Urinary bladder (tissue), 4 donors: ENCODE results near the gene KIAA1614. TPM values are rescaled to one million over a fixed set of nuclear protein-coding genes. Genes with fewer than 3 reads are reported as not detected.

Experiments used
- DNase-seq: peaks from one replicate; pipeline ENCODE4 v3.0.0-alpha.2; 2015; ENCODE audit errors: extremely low spot score
- H3K27ac ChIP-seq: one replicate; pipeline ENCODE4 v1.5.1; 2013; ENCODE audit warnings: low read depth, mild to moderate bottlenecking, moderate library complexity
- H3K36me3 ChIP-seq: one replicate; pipeline ENCODE4 v1.6.1; 2013; ENCODE audit warnings: mild to moderate bottlenecking, moderate library complexity; ENCODE audit not compliant: insufficient read depth
- H3K4me1 ChIP-seq: one replicate; pipeline ENCODE4 v1.6.1; 2013; ENCODE audit warnings: mild to moderate bottlenecking, moderate library complexity; ENCODE audit not compliant: insufficient read depth
- H3K4me3 ChIP-seq: one replicate; pipeline ENCODE4 v1.5.1; 2013; ENCODE audit warnings: low read depth, low read length
- WGBS: extraction: QIAGEN DNeasy Blood & Tissue Kit; methylation state at CpG from one replicate; pipeline ENCODE4 v1.1.7; 2013; 5-methylcytosine and 5-hydroxymethylcytosine counted together
- polyA plus RNA-seq: library from polyadenylated mRNA; stranded (reverse); fragments of 200-250 nt; gene quantifications from one replicate; pipeline ENCODE4 v1.2.3, GENCODE V29; 2013
- total RNA-seq: library from RNA; depleted of rRNA; stranded (reverse); fragments of >200 nt; gene quantifications from one replicate; pipeline ENCODE4 v1.2.3, GENCODE V29; 2014
- donor health status: healthy with polysubstance abuse.
- donor health status: healthy.

KIAA1614 gene
- total and polyA plus RNA-seq, 2 donors, result 5.8 to 16.6 TPM

DNA sequence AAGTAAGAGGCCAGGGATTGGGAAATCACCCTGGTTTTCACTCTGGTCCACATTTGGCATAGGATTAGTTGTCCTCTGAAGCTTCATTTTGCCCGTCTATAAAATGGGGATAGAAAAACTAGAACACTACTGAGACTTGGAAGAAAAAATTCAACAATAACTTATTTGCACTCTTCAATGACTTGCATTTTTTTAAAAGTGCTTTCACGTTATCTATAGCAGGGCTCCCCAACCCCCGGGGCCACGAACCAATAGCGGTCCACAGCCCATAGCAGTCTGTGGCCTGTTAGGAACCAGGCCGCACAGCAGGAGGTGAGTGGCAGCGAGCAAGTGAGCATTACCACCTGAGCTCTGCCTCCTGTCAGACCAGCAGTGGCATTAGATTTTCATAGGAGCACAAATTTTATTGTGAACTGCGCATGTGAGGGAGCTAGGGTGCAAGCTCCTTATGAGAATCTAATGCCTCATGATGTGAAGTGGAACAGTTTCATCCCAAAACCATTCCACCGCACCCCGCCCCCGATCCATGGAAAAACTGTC lies 2.8 kb downstream of the KIAA1614 start:
- Histone ChIP-seq H3K36me3 (no peaks in the 10 kb centered on the region), H3K4me1 (no peaks in the 10 kb centered on the region), H3K27ac (no peak overlapping the region), H3K4me3 (no peak overlapping the region)
- no peak for DNase-seq
- WGBS, result 94% methylated on average over 11 of the region's 11 CpGs

DNA sequence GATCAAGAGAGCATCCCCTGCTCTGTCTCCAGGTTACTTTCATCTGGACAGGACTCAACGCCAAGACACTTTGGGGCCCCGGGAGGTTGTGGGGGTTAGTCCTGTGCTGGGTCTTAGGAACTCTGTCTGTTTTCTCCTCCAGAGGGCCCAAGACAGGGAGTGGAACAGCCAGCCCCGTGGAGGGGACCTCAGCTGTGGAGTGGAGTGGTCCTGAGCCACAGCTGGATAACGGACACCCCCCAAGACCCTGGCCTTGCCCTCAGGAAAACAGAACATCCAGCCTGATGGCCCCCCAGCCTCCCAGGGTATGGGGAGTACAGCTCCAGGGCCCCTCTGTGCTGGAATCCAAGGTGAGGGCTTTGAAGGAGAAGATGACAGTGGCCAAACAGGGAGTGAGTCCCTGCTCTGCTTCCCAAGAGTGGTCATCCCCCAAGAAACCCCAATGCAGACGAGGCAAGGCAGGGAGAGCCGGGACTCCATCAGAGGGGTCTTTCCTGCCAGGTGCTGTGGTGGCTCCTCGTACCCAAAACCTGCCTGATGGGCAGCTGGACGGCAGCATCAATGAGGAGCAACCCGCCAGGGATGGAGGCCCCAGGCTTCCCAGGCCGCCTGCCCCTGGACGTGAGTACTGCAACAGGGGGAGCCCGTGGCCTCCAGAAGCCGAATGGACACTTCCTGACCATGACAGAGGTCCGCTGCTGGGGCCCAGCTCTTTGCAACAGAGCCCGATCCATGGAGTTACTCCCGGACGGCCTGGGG lies 3.5 kb downstream of the KIAA1614 start:
- Histone ChIP-seq H3K4me3 (no peak overlapping the region), H3K36me3 (no peaks in the 10 kb centered on the region), H3K27ac (no peak overlapping the region), H3K4me1 (no peaks in the 10 kb centered on the region)
- WGBS, result 92% methylated on average over 17 of the region's 17 CpGs
- no peak for DNase-seq

DNA sequence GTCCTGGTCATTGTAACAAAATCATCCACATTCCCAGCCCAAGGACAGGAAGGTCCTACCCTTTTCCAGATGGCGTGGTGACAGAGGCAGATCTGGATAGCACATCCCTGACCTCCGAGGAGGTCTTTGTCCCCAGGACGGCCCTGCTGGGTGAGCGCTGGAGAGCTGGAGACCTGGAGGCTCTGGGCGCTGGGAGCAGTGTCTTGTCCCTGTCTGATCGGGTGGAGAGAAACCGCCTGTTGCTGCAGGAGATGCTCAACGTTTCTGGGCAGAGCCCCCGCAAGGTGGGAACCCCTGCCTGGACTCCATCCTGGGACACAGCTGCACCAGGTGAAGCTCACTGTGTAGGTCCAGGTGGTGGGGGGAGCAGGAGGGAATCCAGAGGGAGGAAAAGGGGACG lies 4.1 kb downstream of the KIAA1614 start:
- Histone ChIP-seq H3K27ac (no peak overlapping the region), H3K4me1 (no peaks in the 10 kb centered on the region), H3K4me3 (no peak overlapping the region), H3K36me3 (no peaks in the 10 kb centered on the region)
- DNase-seq, result no peak
- WGBS, result 86% methylated on average over 10 of the region's 10 CpGs

DNA sequence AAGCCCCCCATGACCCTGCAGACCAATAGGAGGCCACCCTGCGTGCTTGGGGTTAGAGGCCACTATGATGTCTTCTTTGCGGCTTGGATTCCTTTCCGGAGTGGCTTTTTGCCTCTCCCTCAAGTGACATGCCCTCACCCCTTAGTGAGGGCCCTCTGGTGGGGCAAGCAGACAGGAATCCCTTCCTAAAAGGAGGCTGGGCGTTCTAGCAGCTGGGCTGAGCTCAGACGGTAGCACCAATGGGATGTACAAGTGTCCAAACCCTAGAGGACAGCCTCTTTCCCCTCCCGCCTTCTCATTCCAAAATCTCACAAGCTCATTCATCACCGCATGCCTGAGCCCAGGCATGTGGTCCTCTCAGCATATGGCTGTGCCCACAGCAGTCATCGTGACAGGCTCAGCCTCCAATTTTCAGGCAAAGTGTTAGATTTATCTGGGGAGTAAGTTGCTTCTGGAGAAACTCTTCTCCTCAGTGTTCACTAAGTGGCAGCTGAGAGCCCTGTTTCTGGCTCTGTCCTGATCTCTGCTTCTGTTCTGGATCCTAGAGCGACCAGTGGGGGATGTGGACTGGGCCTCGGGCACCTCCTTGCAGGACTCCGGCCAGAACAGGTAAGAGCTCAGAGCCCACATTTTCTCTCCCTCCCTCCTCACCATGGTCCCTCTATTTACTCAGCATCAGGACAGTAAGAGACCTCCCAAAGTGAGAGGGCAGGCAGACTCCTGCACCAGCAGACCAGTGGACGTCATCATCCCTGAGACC lies 4.8 kb downstream of the KIAA1614 start:
- Histone ChIP-seq H3K27ac (no peak overlapping the region), H3K4me3 (no peak overlapping the region), H3K36me3 (no peaks in the 10 kb centered on the region), H3K4me1 (no peaks in the 10 kb centered on the region)
- no peak for DNase-seq
- 73% methylated on average over 12 of the region's 12 CpGs for WGBS

DNA sequence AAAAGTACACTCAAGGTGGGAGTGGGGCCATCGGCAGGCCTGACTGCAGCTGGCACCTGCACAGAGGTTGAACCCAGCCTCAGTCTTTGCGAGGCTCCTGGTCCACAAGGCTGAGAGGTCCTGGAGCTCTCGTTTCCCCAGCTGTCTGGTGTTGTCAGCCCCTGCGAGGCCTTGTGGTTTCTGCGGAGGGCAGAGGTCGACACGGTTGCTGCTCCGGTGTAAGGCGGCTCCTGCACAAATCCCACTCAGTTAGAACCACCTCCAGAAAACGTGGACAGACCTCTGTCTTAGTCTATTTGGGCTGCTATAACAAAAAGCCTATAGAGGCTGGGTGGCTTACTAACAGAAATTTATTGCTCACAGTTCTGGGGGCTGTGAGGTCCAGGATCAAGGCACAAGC lies 5.8 kb downstream of the KIAA1614 start:
- 86% methylated on average over 10 of the region's 10 CpGs for whole genome bisulfite sequencing
- H3K27ac ChIP-seq, result no peak overlapping the region
- no peak overlapping the region for H3K4me3 ChIP-seq
- no peaks in the 10 kb centered on the region for H3K36me3 ChIP-seq
- no peaks in the 10 kb centered on the region for H3K4me1 ChIP-seq
- DNase-seq, result no peak

DNA sequence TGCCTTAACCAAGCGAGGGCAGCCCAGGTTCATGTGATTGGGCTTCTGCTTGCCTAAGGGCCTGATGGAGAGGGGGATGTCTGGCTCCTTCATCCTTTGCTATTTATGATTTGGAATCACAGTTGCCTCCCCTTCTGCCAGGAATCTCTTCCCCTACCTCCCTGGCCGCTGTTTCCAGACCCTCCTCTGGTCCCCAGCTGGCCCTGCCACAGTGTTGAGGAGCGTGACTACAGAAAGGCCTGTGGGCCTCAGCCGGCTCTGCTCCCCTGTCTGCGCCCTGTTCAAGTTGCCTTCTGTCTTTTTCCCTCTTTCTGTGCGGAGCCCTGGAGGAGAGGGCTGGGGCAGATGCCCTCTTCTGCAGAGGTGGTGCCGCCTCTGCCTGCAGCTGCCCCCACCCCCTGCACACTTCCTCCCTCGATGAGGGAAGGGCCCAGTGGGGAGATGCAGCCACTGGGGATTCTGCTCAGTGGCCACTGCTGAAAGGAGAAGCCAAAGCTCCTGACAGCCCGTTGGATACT lies 6.5 kb downstream of the KIAA1614 start:
- Histone ChIP-seq H3K4me1 (no peaks in the 10 kb centered on the region), H3K27ac (no peak overlapping the region), H3K36me3 (no peaks in the 10 kb centered on the region), H3K4me3 (no peak overlapping the region)
- 83% methylated on average over 9 of the region's 9 CpGs for WGBS
- no peak for DNase-seq

DNA sequence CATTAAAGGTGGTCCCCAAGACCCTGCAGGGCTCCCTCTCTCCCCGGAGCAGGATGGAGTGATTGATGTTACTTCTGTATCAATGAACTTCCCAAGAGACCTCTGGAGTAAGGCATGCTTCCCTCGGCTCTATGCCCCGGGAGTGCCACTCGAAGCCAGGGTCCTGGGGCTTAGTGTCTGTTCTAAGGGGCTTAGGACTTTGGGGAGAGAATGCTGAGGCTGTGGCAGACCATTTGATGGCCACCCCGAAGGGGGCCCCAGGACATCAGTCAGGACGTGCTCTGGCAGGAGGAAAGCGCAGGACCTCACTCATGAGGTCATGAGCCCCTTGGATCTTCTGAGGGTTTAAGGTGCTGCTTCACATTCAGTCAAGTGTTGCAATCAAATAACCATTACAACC lies 7.5 kb downstream of the KIAA1614 start:
- no peak overlapping the region for H3K27ac ChIP-seq
- H3K36me3 ChIP-seq, result no peaks in the 10 kb centered on the region
- DNase-seq, result no peak
- WGBS, result 90% methylated on average over 7 of the region's 7 CpGs
- H3K4me3 ChIP-seq, result no peak overlapping the region
- no peaks in the 10 kb centered on the region for H3K4me1 ChIP-seq

DNA sequence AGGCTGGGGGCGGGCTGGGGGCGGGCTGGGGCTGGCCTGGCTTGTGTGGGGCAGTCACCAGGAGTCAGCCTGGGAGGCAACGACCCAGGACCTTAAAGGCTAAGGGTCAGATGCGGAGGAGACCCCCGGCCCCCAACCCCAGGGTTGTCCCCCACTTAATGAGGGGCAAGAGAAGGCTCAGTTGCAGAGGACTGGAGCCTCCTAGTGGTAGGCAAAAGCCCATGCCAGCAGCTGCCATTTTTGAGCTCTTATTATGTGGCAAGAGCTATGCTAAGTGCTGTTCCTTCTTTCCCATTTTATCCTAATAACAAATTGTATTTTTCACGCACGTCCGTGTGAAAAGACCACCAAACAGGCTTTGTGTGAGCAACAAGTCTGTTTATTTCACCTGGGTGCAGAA lies 8.0 kb downstream of the KIAA1614 start:
- H3K27ac ChIP-seq, result no peak overlapping the region
- no peak overlapping the region for H3K4me3 ChIP-seq
- 89% methylated on average over 8 of the region's 8 CpGs for WGBS
- DNase-seq, result no peak
- no peaks in the 10 kb centered on the region for H3K36me3 ChIP-seq
- H3K4me1 ChIP-seq, result no peaks in the 10 kb centered on the region

DNA sequence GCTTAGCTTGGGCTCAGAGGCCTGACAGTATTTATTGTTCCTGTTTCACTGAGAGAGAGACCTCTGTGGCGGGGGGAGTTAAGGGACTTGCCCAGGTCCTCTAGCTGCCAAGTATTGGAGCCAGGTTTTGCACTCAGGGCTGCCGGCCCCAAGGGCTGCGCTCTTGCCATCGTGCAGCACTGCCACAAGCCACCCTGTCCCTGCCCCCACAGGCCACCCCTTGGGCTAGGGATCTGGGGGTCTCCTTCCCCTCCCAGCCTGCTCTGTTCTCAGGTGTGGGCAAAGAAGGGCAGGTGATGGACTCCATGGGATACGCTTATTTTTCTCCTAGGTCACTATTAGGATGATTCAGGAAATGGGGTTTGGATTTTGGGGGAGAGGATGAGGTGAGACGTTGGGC lies 8.7 kb downstream of the KIAA1614 start:
- no peak overlapping the region for H3K27ac ChIP-seq
- WGBS, result 95% methylated on average over 6 of the region's 6 CpGs
- H3K4me3 ChIP-seq, result no peak overlapping the region
- H3K4me1 ChIP-seq, result no peaks in the 10 kb centered on the region
- H3K36me3 ChIP-seq, result no peaks in the 10 kb centered on the region
- DNase-seq, result no peak

DNA sequence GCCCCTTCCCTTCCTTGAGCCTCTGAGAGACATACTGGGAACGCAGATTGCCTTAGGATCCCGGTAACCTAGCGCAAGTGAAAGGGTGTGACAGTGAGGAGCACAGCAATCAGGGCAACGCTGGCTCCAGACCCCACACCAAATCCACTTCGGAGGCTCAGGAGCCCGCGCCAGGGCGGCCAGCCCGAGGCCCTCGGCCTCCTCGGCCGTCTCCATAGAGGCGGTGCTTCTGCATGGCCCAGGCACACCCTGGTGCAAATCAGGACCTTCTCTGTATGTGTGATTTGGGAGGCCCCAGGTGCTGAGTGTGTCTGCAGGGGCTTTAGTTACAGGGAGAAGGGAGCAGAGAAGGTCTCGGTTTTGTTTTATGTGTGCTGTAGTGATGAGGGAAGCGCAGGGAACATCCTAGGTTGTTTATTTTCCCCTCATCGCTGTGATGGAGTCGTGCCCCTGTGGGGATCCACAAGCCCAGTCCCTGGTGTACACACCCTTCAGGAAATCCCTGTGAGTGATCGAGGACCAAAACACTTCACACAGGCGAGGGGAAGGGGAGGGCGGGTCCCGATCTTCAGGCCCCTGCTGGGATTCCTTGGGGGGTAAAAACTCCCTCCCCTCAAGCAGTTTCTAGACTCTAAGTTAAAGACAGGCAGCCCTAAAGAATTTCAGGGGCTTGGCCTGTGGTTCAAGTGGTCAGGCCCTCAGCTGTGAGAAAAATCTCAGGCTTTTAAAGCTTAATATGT lies 9.4 kb downstream of the KIAA1614 start:
- Histone ChIP-seq H3K4me3 (no peak overlapping the region), H3K36me3 (no peaks in the 10 kb centered on the region), H3K27ac (no peak overlapping the region), H3K4me1 (no peaks in the 10 kb centered on the region)
- DNase-seq, result no peak
- 75% methylated on average over 21 of the region's 21 CpGs for WGBS

DNA sequence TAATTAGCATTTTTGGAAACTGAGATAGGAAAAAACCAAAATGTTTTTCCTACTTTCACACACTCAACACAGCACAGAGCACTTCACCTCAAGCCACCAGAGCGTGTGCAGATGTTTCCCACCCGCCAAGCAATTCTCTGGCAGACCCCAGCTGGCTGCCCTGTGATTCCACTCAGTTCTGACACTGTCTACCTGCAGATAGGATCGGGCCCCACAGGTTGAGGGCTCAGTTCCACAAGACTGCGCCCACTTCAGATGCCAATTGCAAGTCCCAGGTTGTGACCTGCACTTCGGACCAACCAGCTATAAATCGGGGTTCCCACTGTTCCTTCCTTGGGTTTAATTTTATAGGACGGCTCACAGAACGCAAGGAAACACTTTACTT lies 9.9 kb downstream of the KIAA1614 start:
- no peak overlapping the region for H3K4me3 ChIP-seq
- H3K27ac ChIP-seq, result no peak overlapping the region
- 90% methylated on average over 8 of the region's 8 CpGs for WGBS
- no peaks in the 10 kb centered on the region for H3K36me3 ChIP-seq
- no peak for DNase-seq
- H3K4me1 ChIP-seq, result no peaks in the 10 kb centered on the region

DNA sequence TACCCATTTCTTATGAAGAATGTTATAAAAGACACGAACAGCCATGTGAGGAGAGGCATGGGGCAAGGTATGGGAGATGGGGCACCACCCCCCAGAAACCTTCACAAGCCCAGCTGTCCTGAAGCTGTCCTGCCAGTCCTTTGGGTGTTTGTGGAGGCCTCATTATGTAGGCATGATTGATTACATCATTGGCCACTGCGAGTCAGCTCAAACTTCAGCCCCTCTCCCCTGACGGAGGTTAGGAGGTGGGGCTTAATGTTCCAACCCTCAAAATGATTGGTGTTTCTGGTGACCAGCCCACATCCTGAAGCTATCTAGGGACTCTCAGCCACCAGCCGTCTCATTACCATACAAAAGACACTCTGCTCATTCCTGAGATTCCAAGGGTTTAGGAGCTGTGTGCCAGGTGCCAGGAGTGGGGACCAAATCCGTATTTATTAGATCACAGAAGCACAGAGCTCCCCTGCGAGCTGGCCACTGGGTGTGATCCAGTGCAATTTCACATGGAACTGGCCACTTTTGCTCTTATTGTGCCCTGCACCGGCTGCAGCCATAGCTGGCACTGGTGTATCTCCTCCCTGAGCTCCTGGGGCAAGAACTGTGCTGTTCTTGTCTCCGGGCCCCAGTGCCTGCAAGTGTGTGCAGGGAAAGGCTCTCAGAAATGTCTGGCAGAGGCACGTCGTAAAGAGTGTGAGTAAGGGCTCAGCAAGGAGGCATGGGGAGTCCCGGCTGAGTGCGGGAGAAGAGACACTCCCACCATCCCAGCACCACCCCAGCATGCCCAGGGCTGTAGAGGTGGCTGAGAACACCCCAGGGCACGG lies 10.5 kb downstream of the KIAA1614 start:
- WGBS, result 63% methylated on average over 13 of the region's 13 CpGs
- Histone ChIP-seq H3K36me3 (no peaks in the 10 kb centered on the region), H3K27ac (no peak overlapping the region), H3K4me1 (no peaks in the 10 kb centered on the region), H3K4me3 (no peak overlapping the region)
- DNase-seq, result no peak

DNA sequence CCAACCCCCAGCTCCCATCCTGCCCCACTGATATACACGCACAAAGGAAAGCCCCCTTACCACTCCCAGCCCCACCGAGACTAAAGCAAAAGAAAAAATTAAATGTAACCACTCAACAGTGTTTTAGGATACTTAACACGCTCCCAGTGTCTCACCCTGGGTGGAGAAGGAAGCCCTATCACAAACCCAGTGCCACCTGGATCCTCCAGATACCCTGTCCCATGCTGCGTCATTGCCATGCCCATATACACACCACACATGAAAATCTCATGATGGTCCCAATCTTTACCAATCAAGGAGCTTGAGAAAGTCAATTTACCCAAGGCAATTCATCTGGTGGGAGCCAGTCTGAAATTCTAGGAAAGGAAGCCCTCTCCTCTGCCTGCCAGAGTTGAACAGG lies 11.2 kb downstream of the KIAA1614 start:
- no peak for DNase-seq
- Histone ChIP-seq H3K4me3 (no peak overlapping the region), H3K4me1 (no peaks in the 10 kb centered on the region), H3K36me3 (no peaks in the 10 kb centered on the region), H3K27ac (no peak overlapping the region)
- WGBS, result 84% methylated on average over 4 of the region's 4 CpGs
